CD4-positive, alpha-beta T cell treated with Interleukin-1 beta for 1 hour (primary cell): ENCODE results near the gene ASPHD2.
"Not testable (repeated sequence)": the region's sequence is repeated elsewhere in the genome, so short reads cannot be mapped to it uniquely, and the experiment has no call there.

Experiments
- DNase-seq, 2 donors: peaks; one replicate each; pipeline ENCODE4 v3.0.0-alpha.2; 2020 to 2022

The ASPHD2 gene

GRCh38 chr22:26428515-26429457, at the start of gene ASPHD2:
TSS of gene ASPHD2 (plus strand) at chr22:26429260. CDS start at chr22:26433616, 4,356 bp downstream.
- peak; percentile 84 to 86 for DNase-seq

GRCh38 chr22:26380072-26380830, 48.8 kb upstream of the ASPHD2 start:
- no peak for DNase-seq

GRCh38 chr22:26382782-26383181, 46.3 kb upstream of the ASPHD2 start:
- DNase-seq, result no peak

- DNase-seq, result no peak
Measured at GRCh38 chr22:26383968-26384556, 45.0 kb upstream of the ASPHD2 start.

GRCh38 chr22:26385164-26385563, 43.9 kb upstream of the ASPHD2 start:
- no peak for DNase-seq

- no peak for DNase-seq
Measured at GRCh38 chr22:26389125-26389524, 39.9 kb upstream of the ASPHD2 start.

- DNase-seq, result no peak
Measured at GRCh38 chr22:26391091-26391490, 38.0 kb upstream of the ASPHD2 start.

GRCh38 chr22:26391623-26392022, 37.4 kb upstream of the ASPHD2 start:
- no peak for DNase-seq

- DNase-seq, result no peak
Measured at GRCh38 chr22:26393929-26394328, 35.1 kb upstream of the ASPHD2 start.

GRCh38 chr22:26394777-26395176, 34.3 kb upstream of the ASPHD2 start:
- no peak for DNase-seq

- no peak for DNase-seq
Measured at GRCh38 chr22:26395926-26396325, 33.1 kb upstream of the ASPHD2 start.

GRCh38 chr22:26398741-26399153, 30.3 kb upstream of the ASPHD2 start:
- DNase-seq, result peak; percentile 64 to 65

GRCh38 chr22:26399289-26399688, 29.8 kb upstream of the ASPHD2 start:
- no peak for DNase-seq

- no peak for DNase-seq
Measured at GRCh38 chr22:26401726-26402125, 27.3 kb upstream of the ASPHD2 start.

GRCh38 chr22:26404851-26405421, 24.1 kb upstream of the ASPHD2 start:
- DNase-seq, result peak in 1 of 2 donors; percentile 11

- no peak for DNase-seq
Measured at GRCh38 chr22:26406118-26406517, 22.9 kb upstream of the ASPHD2 start.

GRCh38 chr22:26408562-26409220, 20.4 kb upstream of the ASPHD2 start:
- not testable (repeated sequence) for DNase-seq

- no peak for DNase-seq
Measured at GRCh38 chr22:26409719-26410335, 19.2 kb upstream of the ASPHD2 start.

GRCh38 chr22:26410386-26410785, 18.7 kb upstream of the ASPHD2 start:
- no peak for DNase-seq

- DNase-seq, result no peak
Measured at GRCh38 chr22:26414347-26414746, 14.7 kb upstream of the ASPHD2 start.

GRCh38 chr22:26416256-26416655, 12.8 kb upstream of the ASPHD2 start:
- DNase-seq, result no peak

- no peak for DNase-seq
Measured at GRCh38 chr22:26416670-26417276, 12.3 kb upstream of the ASPHD2 start.
